GM19240 (cell line): Measurements from ENCODE around the gene PTPRJ.
"Not testable (repeated sequence)": the region's sequence is repeated elsewhere in the genome, so short reads cannot be mapped to it uniquely, and the experiment has no call there.

Experiments
- DNase-seq: peaks from one replicate; pipeline ENCODE4 v3.0.0; 2011; ENCODE audit warnings: low spot score; ENCODE audit not compliant: insufficient read length

PTPRJ gene

DNA sequence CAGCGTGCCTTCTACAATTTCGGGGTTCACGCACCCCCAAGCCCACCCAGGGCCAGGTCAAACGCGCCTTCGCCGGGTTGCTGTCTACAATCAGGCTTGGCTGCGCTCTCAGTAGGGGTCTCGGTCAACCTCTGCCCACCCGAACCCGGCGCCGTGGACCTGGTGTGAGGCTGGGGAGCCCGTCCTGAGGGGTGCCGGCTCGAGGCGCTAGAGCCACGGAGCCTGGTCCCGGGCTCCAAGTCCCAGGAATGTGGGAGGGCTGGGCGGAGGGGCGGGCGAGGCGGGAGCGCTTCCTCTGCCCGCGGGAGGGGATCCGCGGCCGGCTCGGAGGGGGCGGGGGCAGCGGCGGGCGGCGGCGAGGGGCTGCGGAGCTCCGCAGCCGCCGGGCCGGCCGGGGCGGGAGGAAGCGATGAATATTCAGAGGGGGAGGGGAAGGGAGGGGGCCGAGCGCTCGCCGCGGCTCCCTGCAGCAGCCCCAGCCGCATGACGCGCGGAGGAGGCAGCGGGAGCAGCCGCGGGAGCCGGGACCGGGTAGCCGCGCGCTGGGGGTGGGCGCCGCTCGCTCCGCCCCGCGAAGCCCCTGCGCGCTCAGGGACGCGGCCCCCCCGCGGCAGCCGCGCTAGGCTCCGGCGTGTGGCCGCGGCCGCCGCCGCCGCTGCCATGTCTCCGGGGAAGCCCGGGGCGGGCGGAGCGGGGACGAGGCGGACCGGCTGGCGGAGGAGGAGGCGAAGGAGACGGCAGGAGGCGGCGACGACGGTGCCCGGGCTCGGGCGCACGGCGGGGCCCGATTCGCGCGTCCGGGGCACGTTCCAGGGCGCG, at the start of gene PTPRJ:
Gene PTPRJ, plus strand, starts transcription at position 472 of the 819 bp plus-strand sequence. CDS start 354 bp downstream, outside the sequence.
- no peak for DNase-seq

DNA sequence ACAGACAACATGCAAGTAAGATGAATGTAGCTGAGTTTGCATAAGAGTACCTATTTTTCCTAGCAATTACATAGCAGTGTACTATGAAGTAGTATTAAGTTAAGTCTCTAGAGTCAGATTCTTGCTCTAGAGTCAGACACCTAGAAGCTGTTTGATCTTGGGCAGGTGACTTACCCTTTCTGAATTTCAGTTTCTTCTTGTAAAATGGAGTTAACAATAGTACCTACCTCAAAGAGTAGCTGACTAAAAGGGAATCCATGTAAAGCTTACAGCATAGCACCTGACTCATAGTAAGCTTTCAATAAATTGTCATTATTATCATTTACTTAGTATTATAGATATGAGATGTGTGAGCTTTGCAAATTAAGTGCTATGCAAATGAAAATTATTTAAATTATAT, 47.8 kb upstream of the PTPRJ start:
- no peak for DNase-seq

- not testable (repeated sequence) for DNase-seq
These were observed 46.6 kb upstream of the PTPRJ start for GRCh38 chr11:47933797-47934196.

DNA sequence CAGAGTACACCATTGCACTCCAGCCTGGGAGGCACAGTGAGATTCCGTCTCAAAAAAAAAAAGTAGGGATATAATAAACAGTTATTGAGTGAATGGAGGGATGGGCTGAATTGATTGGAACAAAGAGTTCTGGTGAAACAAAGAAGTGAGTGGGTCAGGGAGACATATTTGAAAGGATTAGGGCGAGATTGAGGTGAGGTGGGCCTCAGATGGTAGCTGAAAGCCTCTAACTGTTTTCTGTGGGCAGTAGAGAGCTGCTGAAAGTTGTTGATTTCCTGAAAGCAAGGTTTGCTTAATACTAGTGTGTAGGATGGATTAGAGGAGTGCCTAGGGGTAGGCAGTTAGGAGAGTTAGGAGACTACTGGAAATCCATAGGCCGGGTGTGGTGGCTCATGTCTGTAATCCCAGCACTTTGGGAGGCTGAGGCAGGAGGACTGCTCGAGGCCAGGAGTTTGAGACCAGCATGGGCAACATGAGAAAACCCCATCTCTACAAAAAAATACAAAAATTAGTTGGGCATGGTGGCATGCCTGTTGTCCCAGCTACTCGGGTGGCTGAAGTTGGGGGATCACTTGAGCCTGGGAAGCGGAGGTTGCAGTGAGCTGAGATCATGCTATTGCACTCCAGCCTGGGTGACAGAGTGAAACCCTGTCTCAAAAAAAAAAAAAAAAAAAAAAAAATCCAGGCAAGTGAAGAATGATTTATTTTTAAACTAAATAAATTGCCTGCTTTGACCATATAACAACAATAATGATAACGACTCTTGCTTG, 41.4 kb upstream of the PTPRJ start:
- DNase-seq, result no peak

DNA sequence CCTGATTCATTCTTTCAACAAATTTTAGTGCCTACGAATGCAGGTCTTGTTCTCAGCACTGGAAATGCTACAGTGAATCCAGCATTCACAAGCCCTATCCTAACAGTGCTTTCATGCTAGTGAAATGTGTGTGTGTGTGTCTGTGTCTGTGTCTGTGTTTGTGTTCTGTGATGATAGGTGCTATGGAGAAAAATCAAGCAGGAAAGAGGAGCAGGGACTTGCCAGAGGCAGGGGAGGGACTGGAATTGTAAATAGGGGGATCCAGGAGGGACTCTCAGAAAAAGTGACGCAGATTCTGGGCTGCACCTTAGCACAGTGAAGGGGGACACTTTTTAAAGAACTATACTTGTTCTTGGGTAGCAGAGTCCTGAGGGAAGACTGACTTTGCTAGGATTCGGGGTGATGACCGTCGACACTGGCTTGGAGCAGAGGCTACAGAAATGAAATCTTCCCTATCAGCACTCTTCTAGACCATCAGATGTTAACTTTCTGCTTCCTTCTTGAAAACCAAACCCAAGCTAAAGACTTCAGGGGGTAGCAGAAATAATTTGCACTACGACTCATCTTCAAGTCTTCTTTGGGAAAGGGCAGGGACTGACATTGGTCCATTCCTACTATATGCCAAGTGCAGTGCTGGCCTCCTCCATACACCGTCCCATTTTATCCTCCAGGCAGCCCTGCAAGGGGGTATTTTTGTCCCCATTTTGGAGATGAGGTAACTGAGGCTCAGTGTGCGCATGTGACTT, 39.3 kb upstream of the PTPRJ start:
- no peak for DNase-seq

GRCh38 chr11:47941907-47942558, 38.3 kb upstream of the PTPRJ start:
- DNase-seq, result no peak

DNA sequence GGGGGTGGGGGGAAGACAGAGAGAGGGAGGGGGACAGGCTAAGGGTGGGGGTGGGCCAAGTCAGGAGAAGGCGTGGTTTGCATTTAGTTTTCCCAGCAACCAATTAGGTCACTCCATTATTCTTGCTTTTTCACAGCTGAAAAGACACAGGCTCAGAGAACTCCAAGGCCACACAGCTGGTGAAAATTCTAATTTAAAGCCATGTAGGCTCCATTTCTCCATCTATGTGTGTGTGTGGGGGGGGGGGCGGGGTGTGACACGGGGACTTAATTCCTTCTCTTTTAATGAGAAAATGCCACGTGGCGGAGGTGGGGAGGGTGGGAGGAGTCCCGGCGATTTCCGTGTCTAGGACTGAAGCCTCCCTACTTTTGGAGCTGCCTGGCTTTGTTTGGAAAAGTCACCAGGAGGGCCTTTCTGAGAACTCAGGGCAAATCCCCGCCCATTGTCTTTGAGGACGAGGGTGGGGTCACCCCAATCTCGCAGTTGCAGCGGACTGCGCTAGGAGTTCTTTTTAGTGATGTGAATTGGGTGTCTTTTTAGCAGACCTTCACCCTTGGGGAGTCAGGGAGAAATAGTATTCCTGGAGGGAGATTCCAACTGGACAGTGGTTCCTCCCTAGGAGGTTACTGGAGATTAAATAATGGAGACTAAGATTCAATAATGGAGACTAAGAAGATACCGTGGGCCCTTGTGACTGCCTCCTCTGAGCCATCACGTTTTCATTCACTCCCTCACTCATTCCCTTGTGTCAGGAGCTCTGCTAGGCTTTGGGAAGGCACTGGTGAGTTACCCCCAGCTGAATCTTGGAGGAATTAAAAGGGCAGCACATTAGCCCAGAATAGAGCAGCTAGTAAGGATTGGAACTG, 36.4 kb upstream of the PTPRJ start:
- no peak for DNase-seq

DNA sequence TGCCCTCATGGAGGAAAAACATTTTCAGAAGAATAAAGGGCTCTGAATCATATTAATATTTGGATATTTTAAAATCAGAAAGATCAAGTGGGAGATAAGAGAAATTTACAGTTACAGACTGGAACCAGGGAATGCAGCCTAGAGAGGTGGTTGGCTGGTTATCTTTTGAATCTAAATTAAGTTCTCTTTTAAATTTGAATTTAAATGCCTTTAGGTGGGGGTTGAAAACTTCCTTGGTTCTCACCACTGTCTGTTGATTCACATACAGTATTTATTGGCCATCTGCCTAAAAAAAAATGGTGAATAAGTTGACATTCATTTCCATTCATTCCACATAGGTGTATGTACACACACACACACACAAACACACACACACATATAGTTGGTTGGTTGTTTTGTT, 35.7 kb upstream of the PTPRJ start:
- no peak for DNase-seq

DNA sequence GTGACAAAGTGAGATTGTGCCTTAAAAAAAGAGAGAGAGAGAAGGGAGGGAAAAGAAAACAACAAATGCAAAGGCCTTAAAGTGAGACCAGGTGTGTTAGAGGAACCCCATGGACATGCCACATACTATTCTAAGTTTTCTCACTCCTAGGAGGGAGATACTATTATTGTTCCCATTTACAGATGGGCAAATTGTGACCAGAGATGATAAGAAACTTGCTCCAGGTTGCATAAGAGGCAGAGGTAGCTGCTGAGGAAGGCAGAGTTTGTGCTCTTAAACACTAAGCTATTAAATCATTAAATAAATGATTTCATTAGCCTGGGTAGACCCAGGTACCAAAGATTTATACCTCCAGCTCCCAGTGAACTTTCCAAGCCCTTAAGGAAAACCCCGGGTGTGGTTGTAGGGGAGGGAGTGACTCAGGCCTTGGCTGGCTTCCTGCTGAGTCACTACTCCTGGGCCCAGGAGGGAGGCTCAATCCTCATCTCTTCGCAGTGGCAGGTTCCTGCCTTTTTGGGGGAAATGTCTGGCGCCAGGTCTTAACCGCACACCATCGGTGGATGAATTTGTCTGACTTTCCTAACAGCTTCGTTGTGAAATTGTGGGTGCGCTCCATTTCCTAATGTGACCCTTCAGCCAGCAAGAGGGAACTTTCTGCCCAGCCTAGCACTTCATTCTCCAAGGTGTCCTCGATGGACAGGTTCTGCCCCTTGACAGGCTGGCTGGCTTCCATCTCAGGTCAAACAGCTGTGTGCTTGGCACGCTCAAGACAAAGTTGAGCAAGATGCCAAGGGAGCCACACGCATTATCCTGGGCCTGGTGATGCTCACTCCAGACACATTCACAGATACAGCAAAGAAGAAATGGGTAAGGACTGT, 33.4 kb upstream of the PTPRJ start:
- DNase-seq, result no peak

DNA sequence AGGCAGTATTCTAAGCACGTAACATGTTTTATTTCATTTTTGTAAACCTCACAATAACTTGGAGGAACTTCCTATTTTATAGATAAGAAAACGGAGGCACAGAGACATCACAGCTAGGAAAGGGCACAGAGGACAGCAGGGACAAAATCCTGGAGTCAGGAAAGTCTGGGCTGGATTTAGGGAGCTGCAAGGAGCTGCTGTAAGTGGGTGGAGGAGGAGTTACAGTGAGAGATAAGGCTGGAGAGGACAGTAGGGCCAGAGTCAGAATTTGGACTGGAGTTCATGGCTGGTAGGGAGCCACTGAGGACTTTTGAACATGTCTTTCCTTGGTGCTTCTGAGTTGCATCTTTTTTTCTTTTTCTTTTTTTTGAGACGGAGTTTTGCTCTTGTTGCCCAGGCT, 32.2 kb upstream of the PTPRJ start:
- DNase-seq, result no peak

GRCh38 chr11:47949001-47949675, 31.2 kb upstream of the PTPRJ start:
- not testable (repeated sequence) for DNase-seq

GRCh38 chr11:47950396-47950795, 30.0 kb upstream of the PTPRJ start:
- no peak for DNase-seq

DNA sequence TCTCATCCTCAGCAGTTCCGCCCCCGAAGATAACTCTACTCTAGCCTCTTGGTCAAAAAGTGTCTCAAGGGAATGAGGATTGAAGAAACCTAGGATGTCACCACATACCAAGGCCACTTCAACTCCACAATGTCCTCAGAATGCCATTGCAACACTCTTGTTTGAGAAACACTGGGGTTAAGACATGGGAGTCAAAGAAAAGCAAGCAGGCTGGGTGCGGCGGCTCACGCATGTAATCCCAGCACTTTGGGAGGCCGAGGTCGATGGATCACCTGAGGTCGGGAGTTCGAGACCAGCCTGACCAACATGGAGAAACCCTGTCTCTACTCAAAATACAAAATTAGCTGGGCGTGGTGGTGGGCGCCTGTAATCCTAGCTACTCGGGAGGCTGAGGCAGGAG, 28.9 kb upstream of the PTPRJ start:
- DNase-seq, result not testable (repeated sequence)

DNA sequence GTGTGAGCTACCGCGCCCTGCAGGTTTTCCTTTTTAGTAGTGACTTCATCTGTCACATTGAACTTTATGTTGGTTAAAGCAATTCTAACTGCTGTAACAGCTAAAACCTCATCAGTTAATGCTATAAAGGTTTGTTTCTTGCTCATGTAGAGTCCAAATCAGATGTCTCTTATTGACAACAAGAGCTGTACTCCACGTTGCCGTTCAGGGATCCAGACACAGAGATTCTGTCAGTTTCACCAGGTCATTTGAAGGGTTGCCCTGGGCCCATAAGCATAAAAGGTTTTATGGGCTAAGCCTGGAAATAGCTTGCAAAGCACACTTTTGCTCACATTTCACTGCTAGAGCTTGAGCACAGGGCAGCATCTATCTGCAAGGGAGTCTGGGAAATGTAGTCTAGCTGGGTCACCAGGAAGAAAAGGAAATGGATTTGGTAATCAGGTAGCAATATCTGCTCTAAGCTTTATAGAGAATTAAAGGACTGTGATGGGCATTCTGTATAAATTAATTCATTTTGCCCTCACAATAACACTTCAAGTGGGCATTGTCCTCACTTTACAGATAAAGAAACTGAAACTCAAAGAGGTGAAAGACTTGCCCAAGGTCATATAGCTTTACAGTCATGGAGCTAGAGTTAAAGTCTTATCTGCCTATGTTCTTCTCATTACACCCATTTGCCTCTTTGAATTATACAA, 25.2 kb upstream of the PTPRJ start:
- DNase-seq, result no peak

DNA sequence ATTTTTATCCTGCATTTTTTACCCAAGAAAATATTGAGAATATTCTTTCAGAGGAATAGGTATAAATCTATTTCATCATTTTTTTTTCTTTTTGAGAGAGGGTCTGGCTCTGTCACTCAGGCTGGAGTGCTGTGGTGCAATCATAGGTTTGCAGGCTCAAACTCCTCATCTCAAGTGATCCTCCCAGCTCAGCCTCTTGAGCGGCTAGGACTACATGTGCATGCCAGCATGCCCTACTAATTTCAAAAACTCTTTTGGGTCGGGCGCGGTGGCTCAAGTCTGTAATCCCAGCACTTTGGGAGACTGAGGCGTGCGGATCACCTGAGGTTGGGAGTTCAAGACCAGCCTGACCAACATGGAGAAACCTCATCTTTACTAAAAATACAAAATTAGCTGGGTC, 20.3 kb upstream of the PTPRJ start:
- DNase-seq, result no peak

- DNase-seq, result no peak
These were observed 19.0 kb upstream of the PTPRJ start for GRCh38 chr11:47961383-47961782.

DNA sequence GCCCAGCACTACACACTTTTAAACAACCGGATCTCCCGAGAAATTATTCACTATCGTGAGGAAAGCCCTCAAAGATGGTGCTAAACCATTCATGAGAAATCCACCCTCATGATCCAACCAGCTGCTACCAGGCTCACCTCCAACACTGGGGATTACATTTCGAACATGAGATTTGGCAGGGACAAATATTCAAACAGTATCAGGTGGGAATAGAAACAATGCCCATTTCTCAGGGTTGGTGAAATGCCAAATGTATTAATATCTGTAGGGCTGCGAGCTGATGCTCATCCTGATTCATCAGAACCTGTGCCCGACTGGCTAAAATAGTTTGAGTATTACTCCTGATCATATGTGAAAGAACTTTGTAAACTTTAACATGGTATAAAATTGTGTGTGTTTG, 15.8 kb upstream of the PTPRJ start:
- DNase-seq, result no peak
